Activated effector memory CD4-positive, alpha-beta T cell treated with Interleukin-2 at 50 U/mL for 16 hours (primary cell): ENCODE results near the gene KRABD2.
"Not testable (repeated sequence)": the region's sequence is repeated elsewhere in the genome, so short reads cannot be mapped to it uniquely, and the experiment has no call there.

Experiments
- DNase-seq: peaks from one replicate; pipeline ENCODE4 v3.0.0-alpha.2; 2020

Gene KRABD2

DNA sequence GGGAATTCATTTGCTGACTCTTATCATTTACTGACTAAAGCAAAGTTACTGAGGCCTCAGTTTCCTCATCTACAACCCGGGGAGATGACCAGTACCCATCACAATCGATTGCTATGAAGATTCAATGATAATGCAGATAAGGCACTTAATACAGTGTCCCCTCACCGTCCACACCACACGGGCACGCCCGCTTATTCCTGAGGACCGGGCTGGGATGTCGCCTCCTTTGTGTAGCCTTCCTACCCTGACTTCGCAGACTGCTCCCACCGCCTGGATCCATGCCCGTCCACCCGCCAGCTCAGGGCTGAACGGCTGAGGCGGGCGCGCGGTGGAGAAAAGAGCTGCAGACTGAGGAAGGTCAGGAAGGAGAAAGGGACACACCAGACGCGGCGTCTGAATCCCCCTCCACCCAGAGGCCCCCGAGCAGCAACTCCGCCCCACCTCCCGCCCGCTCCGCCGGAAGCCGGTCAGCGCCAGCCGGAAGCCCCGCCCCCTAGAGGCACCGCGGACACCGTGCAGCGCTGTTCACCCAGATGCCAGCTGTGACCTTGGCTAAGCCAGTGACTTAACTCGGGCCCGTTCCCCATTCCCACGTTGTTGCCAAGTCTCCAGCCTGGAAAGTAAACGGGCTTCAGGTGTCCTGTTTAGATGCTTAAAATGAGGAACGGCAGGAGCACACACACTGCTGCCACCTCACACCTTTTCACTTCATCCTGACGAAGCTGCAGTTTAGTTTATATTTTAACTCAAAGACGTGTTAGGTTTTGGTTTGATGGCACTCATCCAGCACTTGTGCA lies at the start of gene KRABD2:
KRABD2 (minus strand) TSS at position 434 of the 797 bp plus-strand sequence.
- DNase-seq: peak; percentile 87

DNA sequence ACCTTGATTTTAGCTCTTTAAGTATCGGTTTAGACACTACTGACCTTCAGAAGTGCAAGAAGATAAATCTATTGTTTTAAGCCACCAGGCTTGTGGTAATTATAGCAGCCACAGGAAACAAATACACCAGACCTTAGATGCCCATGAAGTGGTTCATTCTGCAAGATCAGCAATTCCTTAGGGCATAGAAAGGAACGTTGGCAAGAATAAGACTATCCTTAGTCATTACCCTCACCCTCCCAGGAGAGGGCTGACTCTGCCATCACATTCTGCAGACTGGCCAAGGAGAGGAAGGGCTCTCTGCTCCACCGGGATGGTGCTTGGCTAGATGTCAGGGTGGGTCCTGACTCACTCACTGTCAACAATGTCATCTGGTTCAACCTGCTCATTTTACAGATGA lies 45.1 kb upstream of the KRABD2 start:
- DNase-seq: no peak

DNA sequence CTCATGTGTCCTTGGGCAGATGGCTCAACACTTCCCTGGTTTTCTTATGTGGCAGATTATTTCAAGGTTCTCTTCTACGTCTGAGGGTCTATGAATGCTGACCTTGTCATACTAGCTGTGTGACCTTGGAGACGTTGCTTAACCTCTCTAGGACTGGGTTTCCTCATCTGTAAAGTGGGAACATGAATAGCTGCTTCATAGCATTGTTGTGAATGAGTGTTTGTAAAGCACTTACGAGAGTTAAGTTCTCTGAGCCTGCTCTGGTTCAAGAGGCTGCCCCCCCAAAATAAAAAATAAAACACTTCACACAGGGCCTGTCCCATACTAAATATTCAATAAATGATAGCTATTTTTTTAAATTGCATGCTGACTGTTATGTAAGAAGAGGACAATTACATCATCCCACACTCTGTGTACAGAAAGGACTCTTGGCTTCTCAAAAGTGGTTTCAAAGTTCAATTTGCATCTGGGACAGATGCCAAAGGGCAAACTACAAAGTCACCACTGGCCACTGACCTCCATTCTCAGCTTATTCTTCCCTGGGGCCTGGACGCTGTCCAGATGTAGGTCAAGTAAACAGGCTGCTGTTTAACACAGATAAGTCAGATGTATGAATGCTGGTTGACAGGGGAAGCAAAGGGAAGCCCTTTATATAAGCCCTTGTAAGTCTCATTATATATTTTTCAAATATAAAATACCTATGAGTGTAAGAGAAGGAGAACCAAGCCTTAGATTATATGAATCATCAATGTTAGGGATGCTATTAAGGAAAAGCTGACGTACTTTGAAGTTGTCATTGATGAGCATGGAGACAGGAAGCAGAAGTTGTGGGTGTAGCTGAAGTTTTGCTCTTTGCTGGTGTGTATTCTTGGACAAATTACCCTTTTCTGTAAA lies 43.8 kb upstream of the KRABD2 start:
- no peak for DNase-seq

DNA sequence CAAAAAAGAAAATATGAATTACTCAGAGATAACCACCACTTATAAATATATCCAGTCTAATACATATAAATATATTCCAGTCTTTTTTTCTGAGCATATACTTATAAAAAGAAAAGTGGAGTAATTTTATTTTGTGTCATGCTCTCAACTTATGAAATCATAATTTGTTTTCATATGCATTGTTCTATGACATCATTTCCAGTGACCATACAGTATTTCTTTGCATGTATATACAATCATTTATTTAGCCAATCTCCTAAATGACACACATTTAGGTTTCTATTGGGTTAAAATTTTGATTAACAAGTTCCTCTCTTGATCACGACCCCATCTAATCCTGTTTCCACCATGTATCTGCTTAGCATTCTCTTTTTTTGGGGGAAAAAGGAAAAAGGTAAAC lies 42.8 kb upstream of the KRABD2 start:
- DNase-seq: no peak

DNA sequence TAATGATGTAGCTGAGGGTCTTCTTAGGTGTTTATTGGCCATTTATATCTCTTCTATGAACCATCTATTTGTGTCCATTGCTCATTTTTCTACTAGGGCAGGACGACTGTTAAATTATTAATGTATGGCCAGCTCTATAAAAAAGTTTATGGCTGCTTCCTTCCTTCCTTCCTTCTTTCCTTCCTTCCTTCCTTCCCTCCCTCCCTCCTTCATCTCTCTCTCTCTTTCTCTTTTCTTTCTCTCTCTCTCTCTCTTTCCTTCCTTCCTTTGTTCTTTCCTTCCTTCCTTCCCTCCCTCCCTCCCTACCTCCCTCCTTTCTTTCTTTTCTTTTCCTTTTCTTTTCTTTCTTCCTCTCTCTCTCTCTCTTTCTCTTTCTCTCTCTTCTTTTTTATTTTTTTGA lies 42.0 kb upstream of the KRABD2 start:
- DNase-seq: no peak

DNA sequence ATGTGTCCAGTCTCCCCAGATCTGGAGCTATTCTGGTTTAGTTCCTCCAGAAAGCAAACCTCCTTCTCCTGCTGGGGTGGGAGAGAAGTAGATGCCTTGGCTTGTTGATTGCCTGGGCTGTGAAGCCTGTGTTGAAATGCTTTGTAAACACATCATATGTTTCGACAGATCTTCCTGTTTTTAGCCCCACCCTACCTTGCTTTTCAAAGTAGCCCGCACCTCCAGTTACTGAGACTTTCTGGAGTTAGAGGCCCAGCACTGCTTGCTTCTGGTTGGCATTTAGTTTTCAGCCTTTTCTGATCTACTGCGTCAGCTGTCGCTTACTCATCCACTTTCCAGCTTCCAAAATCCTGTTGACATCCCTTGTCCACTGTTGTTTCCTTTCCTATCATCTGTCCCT lies 41.3 kb upstream of the KRABD2 start:
- no peak for DNase-seq

DNA sequence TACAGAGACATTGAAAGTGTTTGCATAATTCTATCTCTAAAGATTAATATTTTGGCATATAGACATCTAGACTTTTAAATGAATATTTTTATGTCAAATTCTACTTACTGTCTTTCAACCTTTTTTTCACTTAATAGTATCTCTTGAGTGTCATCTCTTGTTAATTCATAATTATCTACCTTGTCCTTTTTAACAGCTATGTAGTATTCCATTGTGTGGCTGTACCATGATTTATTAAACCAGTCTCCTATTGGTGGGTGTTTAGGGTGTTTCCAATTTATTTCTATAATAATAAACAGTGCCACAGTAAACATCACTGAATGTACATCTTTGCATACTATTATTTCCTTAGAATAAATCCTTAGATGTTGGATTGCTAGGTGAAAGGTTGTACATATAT lies 37.4 kb upstream of the KRABD2 start:
- no peak for DNase-seq

DNA sequence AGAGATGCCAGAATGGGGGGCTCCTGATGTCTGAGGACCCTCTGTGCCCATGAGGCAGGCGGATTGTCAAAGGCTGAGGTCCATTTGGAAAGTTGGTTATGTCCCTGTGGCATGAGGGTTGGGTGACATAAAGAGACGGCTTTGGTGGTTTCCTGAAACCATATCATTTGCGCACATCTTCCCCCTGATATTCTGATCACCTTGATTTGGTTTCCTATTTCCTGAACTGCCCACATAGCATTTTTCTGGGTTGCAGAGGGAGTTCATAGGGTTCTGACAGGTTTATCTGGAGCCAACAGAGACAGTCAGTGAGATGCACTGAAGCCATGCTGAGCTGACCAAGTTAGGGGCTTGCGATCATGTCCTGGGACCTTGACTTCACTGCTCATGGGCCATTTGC lies 36.8 kb upstream of the KRABD2 start:
- DNase-seq: no peak

DNA sequence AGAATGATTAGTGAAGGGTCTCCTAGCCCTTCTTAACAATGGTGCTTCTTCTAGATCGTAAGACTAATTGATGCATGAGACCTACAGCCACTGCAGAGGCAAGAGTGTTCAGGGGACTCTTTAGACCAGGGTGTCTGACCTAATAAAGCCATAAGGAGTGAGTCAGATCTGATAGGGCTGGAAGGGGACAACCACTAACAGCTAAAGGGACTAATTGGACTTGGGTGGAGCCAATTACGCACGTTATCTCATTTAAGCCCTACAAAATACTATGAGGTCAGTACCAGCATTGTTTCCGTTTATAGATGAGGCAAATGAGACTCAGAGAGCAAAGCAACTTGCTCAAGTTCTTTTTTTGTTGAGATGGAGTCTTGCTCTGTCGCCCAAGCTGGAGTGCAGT lies 35.6 kb upstream of the KRABD2 start:
- DNase-seq: no peak

DNA sequence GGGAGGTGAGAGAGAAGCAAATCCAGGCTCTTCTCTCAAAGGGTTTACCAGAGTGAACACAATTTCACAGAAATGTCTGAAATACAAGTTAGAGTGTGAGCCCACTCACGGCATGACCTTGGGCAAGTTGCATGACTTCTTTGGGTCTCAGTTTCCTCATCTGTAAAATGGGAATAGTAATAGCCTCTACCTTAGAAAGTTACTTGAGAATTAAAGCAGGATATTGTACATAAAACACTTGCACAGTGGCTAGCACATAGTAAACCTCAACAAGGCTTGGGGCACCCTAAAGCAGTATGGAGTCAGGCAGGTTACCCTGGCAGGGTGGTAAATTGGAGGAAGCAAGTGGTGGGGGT lies 34.4 kb upstream of the KRABD2 start:
- no peak for DNase-seq

DNA sequence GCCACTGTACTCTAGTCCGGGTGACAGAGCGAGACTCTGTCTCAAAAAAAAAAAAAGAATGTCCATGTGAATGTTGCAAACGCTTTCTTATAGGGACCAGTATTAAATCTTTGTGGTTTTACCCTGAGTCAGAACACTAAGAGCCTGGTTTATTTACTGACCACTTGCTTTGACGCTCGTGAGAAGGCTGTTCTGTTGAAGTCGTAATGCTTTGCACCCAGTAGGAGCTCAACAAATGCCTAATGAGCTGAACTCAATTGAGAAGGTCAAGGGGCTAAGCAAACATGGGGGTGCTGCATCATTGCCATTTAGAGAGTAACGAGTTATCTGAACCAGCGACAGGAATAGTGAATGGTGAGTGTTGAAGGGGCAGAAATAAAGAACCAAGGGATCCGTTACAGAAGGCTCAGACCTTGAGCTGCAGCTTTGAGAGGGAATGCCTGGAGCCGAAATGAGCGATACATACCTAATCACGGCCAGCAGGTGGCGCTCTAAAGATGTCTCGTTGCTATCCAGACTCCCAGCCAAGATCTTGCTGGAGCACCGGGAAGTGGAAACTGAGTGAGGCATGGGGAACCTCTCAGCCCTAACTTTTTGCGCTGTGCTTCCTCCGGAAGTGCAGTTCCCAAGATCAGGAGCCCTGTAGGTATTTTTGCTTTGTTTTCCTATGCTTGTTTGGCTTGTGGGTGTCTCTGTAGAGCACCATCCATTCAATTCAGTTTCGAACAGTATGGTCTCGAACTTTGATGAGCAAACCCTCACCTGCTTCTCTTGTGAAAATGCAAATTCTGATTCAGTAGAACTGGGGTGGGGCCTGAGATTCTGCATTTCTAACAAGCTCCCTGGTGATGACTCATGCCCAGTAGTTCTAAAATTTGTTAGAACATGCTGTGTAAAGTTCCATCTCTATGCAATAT lies 33.7 kb upstream of the KRABD2 start:
- peak; percentile 61 for DNase-seq

DNA sequence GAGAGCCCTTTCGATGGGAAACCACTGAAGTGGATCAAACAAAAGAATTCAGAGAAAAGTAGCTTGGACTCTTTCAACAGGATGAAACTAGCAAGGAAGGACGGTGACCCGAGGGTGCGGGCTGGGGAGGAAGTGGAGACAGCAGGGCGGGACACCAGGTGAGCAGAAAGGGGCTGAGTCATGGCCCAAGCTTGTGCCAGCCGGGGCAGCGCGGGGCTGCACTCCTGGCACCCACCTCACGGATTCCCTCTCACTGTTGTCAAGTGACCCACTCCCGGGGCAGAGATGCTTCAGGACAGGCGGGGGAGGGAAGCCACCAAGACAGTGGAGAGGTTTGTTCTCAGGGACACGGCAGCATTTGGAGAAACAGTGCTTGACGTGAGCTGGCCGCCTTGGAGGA lies 31.9 kb upstream of the KRABD2 start:
- DNase-seq: no peak

DNA sequence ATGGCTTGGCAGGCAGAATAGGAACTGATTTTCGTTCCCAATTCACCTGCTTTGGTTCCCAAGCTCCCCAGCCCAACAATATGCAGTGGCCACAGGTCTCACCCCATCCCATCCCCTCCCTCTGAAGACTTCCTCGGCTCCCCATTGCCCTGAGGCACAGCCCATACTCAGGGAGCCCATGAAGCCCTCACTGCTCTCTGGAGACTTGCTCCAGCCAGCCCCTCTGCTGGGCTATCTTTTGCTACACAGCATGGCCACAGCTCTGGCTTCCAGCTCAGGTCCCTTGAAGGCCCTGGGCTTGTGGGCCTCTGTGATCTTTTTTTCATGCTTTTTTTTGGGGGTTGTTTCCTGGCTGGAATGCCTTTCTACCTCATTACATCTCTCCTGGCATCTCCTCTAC lies 29.7 kb upstream of the KRABD2 start:
- DNase-seq: no peak

DNA sequence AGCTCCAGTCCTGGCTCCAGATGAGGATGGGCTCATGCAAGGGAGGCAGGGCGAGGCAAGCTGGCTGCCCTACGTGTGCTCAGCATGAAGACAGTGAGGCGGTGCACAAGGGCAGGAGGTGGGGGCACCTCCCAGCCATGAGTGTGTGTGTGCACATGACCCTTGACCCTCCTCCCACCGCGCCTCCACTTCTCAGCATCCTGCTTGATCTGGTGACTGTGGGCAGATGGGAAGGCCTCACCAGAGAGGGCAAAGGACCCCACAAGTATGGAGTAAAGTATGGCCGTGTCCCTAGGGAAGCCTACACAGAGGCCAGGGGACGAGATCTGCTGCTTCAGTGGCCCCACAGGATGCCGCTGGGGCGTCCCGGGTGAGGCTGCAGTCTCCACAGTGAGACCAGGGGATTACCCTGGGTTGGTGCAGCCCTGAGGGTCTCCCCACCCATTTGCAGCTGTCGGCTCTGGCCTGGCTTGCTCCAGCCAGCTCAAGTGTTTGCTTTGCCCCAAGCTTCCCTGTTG lies 29.1 kb upstream of the KRABD2 start:
- DNase-seq: no peak

DNA sequence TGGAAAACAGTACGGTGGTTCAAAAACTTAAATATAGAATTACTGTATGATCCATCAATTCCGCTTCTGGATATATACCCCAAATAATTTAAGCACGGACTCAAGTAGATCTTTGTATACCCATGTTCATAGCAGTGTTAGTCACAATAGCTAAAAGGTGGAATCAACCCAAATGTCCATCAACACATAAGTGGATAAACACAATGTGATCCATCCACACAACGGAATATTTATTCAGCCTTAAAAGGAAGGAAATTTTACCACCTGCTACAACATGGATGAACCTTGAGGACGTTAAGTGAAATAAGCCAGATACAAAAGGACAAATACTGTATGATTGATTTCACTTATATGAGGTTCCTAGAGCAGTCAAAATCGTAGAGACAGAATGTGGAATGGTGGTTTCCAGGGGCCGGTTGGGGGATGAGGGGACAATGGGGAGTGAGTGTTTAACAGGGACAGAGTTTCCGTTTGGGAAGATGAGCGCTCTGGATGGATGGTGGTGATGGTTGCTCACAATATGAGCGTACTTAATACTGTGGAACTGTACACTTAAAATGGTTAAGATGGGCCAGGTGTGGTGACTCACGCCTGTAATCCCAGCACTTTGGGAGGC lies 26.5 kb upstream of the KRABD2 start:
- DNase-seq: no peak

DNA sequence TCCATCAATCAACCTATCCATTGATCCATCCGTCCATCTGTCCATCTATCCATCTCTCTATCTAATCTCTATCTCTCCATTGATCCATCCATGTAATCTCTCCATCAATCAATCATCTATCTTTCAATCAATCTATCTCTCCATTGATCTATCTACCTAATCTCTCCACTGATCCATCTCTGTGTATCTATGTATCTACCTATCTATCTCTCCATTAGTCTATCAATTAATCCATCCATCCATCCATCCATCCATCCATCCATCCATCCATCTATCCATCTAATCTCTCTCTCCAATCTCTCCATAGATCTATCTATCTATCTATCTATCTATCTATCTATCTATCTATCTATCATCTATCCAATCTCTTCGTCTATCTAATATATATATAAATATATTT lies 24.6 kb upstream of the KRABD2 start:
- DNase-seq: no peak

DNA sequence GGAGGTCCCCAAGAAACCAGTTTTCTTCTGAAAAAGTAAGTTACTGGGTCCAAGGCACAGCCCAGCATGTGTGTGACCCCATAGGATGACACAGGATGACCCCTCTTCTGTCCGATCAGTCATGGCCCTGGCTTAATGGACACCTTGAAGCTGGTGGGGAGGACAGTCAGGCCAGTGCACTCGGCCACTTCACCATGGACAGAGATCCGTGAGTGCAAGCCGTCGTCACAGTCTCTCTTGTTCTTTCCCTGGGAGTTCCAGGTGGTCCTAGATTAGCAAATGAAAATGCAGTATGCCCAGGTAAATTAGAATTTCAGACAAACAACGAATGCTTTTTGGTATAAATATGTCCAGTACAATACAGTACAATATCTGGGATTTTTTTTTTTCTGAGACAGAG lies 22.5 kb upstream of the KRABD2 start:
- DNase-seq: no peak

DNA sequence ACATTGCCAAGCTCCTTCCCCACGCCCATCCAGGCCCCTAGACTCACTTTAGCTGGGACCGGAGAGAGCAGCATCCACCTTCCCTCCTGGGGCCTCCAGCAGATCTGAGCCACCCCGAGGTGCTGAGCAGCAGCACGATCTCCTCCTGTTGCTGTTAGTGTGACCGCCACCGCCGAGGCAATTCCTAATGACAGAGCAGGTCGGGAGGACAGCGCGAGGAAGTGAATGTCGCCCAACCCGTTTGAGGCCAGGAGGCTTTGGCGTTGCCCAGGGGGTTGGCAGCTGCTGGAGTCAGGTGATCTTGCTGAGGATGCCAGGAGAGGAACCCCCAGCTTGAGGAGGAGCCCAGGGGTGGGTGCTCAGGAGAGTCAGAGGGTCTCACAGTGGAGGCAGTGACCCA lies 21.1 kb upstream of the KRABD2 start, which contains the start of gene RNF222:
RNF222 (minus strand) TSS at position 192 of the 400 bp plus-strand sequence. CDS start 4,366 bp downstream, outside the sequence.
- no peak for DNase-seq

DNA sequence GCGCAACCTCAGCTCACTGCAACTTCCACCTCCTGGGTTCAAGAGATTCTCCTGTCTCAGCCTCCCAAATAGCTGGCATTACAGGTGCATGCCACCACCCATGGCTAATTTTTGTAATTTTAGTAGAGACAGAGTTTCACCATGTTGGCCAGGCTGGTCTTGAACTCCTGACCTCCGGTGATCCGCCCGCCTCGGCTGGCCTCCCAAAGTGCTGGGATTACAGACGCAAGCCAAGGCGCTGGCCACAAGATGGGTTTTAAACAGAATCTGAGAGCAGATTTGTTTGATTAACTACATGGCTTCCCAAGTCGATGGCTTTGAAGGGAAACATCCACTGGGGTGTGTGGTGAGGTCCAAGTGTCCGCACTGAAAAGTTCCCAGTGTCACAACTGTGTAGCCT lies 18.0 kb upstream of the KRABD2 start:
- DNase-seq: not testable (repeated sequence)

DNA sequence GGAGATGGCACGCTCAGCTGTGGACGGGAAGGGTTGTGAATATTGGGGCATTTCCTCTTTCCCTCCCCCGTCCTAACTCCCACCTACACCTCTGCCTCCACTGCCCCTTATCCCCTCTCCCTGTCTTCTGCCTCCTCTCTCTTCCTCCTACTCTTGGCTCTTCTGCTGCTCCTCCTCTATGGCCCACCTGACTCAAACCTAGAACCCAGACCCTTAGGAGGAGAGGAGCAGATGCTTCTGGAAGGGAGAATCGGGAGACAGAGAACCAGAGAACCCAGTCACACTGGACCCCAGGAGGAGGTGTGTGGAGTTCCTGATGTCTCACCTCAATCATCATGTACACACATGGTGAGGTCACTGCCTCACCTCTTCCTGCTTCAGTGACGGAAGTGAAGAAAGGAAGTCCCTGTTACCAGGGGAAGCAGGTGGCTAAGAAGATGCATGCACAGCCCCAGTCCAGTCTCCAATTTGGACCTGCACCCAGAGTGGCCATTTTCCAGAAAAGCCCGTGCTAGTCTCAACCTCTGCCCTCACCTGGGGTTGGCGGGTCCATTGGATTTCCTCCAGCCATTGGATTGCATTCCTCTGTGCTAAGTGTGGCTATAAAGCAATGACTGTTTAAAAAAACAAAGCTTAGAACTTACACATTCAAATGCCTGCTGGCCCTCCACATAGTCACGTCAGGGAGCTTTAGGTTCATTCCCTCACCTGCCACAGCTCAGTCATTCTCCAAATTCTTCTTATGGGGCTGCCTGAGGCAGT lies 17.1 kb upstream of the KRABD2 start:
- DNase-seq: no peak

DNA sequence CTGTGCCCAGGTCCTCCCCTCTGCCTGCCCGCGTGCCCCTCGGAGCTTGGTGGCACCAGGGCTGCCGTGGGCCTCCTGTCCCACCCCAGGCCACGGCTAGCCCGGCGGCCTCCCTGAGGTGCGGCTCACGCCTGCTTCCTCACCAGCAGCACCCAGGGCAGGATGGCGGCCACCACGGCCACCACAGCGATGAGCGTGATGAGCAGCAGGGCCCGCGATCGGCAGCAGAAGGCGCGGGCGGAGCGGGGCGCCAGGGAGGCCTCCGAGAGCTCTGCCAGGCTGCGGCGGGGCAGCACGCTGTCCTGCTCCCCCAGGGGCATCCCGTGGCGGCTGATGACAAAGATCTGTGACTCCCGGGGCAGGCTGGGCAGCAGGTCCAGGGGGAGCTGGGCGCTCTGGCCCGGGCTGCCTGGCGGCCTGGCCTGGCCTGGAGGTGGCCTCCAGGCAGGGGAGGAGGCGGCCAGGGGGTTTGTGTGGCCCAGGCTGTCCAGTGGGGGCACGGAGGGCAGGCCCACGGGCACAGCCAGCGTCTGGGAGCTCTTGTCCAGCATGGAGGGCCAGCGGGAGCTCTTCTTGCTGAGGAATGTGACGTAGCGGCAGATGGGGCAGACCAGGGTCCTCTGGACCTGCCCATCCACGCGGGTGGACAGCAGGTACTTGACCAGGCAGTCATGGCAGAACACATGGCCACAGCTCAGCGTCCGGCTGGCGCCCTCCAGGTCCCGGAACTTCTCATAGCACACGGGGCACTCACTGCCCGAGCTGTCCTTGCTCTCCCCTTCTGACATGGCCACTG lies 16.4 kb upstream of the KRABD2 start:
- no peak for DNase-seq
